ENCODE data around the gene TMEM121.

Gene TMEM121

GRCh38 chr14:105525861-105526775, at the start of gene TMEM121:
TMEM121 (plus strand) TSS chr14:105526583; CDS start chr14:105528835, 2,252 bp downstream.
- DNase-seq, result no peak

GRCh38 chr14:105476831-105477659, 49.3 kb upstream of the TMEM121 start:
- DNase-seq, result no peak

GRCh38 chr14:105477660-105478397, 48.6 kb upstream of the TMEM121 start:
- DNase-seq, result no peak

- DNase-seq, result no peak
Measured at GRCh38 chr14:105478398-105479251, 47.8 kb upstream of the TMEM121 start.

GRCh38 chr14:105479431-105480158, 46.8 kb upstream of the TMEM121 start:
- DNase-seq, result no peak

- no peak for DNase-seq
Measured at GRCh38 chr14:105480199-105480746, 46.1 kb upstream of the TMEM121 start.

GRCh38 chr14:105480807-105481801, 45.3 kb upstream of the TMEM121 start:
- DNase-seq, result peak; percentile 81

- peak; percentile 95 for DNase-seq
Measured at GRCh38 chr14:105481886-105482457, 44.4 kb upstream of the TMEM121 start.

GRCh38 chr14:105482486-105483110, 43.8 kb upstream of the TMEM121 start:
- DNase-seq, result no peak

- DNase-seq, result no peak
Measured at GRCh38 chr14:105483300-105484068, 42.9 kb upstream of the TMEM121 start.

- no peak for DNase-seq
Measured at GRCh38 chr14:105484069-105484996, 42.0 kb upstream of the TMEM121 start.

GRCh38 chr14:105484997-105485393, 41.4 kb upstream of the TMEM121 start:
- no peak for DNase-seq

GRCh38 chr14:105485739-105486162, 40.6 kb upstream of the TMEM121 start:
- DNase-seq, result no peak

- no peak for DNase-seq
Measured at GRCh38 chr14:105486163-105486973, 40.0 kb upstream of the TMEM121 start, which contains the start of gene CRIP1. CRIP1 (plus strand) TSS chr14:105486886; CDS start chr14:105487260, 374 bp downstream.

GRCh38 chr14:105486974-105487448, 39.4 kb upstream of the TMEM121 start:
- no peak for DNase-seq
